PC-3 (cell line): ENCODE measurements around the gene PRB4.

Experiments used
- CTCF ChIP-seq: fragments of 300-600 bp; sonication (generic); conservative IDR thresholded peaks from 2 replicates; pipeline ENCODE4 v1.5.1; 2017; ENCODE audit warnings: antibody characterized with exemption, low read depth, mild to moderate bottlenecking, low read length
- EZH2 ChIP-seq: fragments of 300-600 bp; sonication (generic); IDR thresholded peaks from one replicate; pipeline ENCODE4 v1.6.1; 2017; ENCODE audit warnings: antibody characterized with exemption, mild to moderate bottlenecking, low read length; ENCODE audit not compliant: unreplicated experiment
- EZH2phosphoT487 ChIP-seq: fragments of 300-600 bp; sonication (generic); IDR thresholded peaks from 2 replicates; pipeline ENCODE4 v1.6.1; 2018; ENCODE audit warnings: mild to moderate bottlenecking, antibody characterized with exemption, low read length, borderline replicate concordance

DNA sequence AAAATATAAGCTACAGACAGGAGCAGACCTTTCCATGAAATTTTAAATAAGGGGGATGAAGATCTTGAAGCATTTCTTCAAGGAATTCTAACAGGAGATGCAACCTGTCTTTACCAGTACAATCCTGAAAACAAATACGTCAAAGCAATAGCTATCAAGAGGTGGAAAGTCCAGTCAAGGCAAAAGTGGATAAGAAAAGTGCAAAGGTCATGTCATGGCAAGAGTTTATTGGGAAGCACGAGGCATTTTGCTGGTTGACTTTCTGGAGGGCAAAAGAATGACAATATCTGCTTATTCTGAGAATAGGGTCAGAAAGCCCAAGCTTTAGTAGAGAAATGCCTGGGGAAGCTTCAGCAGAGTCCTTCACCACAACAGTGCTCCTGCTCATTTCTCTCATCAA lies 34.3 kb upstream of the PRB4 start:
- no peak for TF ChIP-seq CTCF
- no peak for TF ChIP-seq EZH2
- no peak for TF ChIP-seq EZH2phosphoT487
